Lower leg skin (tissue), 3 donors: ENCODE data around the gene KLHDC8A.

Experiments used
- CTCF ChIP-seq, 3 donors: fragments of 450-650 bp; IDR thresholded peaks; one replicate each; pipeline ENCODE4 v1.5.1; 2016; ENCODE audit warnings: antibody characterized with exemption in 3 of 3, mild to moderate bottlenecking in 3 of 3, moderate library complexity in 2 of 3
- POLR2A ChIP-seq, 2 donors: fragments of 450-650 bp; IDR thresholded peaks; one replicate each; pipeline ENCODE4 v1.6.1; 2016 to 2017; ENCODE audit warnings: antibody characterized with exemption in 2 of 2, mild to moderate bottlenecking in 1 of 2, moderate library complexity in 1 of 2

DNA sequence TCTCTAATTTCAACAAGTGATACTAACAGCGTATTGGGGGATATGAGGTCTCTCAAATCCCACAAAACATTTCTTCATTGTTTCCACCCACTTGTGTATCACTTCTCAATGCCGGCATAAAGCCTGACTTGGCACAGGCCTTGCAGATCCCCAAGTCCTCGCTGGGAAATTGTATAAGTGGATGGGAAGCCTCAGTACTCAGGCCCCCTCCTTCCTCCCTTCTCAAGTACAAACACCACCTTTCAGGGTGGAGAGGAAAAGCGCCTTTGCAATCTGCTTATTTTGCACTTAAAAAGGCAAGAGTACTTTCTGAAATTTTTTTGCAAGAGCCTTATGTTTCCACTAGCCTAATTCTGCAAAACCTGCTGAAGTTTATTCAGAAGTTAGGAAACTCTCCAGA is 25.8 kb upstream of the KLHDC8A start:
- TF ChIP-seq CTCF (IDR thresholded peaks at IDR 0.05) = no peak
- TF ChIP-seq POLR2A (IDR thresholded peaks at IDR 0.05) = no peak
